ENCODE measurements around the gene APLF. TPM values are rescaled to one million over a fixed set of nuclear protein-coding genes. Genes with fewer than 3 reads are reported as not detected.

The APLF gene
- total RNA-seq, 4 donors from 2014 or later, result 2.3 to 4.8 (median 3.5) TPM

DNA sequence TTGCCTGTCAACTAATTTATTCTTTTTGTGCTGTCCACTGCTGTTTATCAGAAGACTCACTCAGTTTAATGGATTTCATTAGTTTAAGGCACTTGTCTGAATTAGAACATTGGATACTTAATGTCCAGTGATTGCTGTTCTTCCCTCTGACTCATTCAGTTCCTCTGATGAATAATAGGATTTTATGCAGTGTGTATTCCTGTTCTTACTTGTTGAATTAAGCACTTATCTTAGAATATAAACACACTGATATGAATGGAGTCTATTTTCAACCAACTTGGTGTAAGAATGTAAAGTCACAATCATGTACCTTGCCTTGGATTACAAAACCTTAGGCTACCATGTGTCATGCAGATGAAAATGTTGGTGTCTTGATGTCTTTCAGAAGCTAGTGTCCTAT, 89.0 kb downstream of the APLF start:
- H3K9me3 ChIP-seq, result no peaks in the 10 kb centered on the region
- DNase-seq (no peak), ATAC-seq (no peak)
- intact Hi-C loops (cut with DNase I; ENCODE audit: low total_unique reads), result no loop called here
- TF ChIP-seq, protein P1, sequence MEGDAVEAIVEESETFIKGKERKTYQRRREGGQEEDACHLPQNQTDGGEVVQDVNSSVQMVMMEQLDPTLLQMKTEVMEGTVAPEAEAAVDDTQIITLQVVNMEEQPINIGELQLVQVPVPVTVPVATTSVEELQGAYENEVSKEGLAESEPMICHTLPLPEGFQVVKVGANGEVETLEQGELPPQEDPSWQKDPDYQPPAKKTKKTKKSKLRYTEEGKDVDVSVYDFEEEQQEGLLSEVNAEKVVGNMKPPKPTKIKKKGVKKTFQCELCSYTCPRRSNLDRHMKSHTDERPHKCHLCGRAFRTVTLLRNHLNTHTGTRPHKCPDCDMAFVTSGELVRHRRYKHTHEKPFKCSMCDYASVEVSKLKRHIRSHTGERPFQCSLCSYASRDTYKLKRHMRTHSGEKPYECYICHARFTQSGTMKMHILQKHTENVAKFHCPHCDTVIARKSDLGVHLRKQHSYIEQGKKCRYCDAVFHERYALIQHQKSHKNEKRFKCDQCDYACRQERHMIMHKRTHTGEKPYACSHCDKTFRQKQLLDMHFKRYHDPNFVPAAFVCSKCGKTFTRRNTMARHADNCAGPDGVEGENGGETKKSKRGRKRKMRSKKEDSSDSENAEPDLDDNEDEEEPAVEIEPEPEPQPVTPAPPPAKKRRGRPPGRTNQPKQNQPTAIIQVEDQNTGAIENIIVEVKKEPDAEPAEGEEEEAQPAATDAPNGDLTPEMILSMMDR (IDR thresholded peaks at IDR 0.05 in 4 of 5, conservative IDR thresholded peaks at IDR 0.05 in 1 of 5), result no peak
- no peak for TF ChIP-seq POLR2A (IDR thresholded peaks at IDR 0.05)
- no peak overlapping the region for H3K4me3 ChIP-seq
- H3K27ac ChIP-seq, result no peak overlapping the region
- H3K27me3 ChIP-seq, result no peaks in the 10 kb centered on the region
- H3K36me3 ChIP-seq, result peaks cover 0 to 4% of the 10 kb centered on the region in 2 donors
- in situ Hi-C loops (cut with MboI; ENCODE audit: low sequenced_read_pairs in 4 of 4), result no loop called here
- no peaks in the 10 kb centered on the region for H3K4me1 ChIP-seq

DNA sequence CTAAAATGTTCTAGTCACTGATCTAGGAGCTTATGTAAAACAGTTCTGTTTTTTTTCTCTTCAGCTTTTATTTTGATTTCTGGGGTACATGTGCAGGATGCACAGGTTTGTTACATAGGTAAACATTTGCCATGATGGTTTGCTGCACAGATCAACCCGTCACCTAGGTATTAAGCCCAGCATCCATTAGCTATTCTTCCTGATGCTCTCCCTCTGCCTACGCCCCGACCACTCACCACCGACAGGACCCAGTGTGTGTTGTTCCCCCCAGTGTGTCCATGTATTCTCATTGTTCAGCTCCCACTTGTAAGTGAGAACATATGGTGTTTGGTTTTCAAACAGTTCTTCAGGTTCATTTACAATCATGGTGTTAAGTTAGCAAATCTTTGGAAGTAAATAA, 91.2 kb downstream of the APLF start:
- in situ Hi-C loops (cut with MboI; ENCODE audit: low sequenced_read_pairs in 4 of 4), result no loop called here
- no peak for DNase-seq
- Histone ChIP-seq H3K36me3 (no peaks in the 10 kb centered on the region), H3K4me3 (no peak overlapping the region), H3K27ac (no peak overlapping the region), H3K9me3 (no peaks in the 10 kb centered on the region), H3K4me1 (no peaks in the 10 kb centered on the region), H3K27me3 (no peaks in the 10 kb centered on the region)
- no peak for ATAC-seq
- no peak for TF ChIP-seq POLR2A (IDR thresholded peaks at IDR 0.05)
- TF ChIP-seq, protein P1 (IDR thresholded peaks at IDR 0.05 in 4 of 5, conservative IDR thresholded peaks at IDR 0.05 in 1 of 5), result no peak
- intact Hi-C loops (cut with DNase I; ENCODE audit: low total_unique reads), result no loop called here

DNA sequence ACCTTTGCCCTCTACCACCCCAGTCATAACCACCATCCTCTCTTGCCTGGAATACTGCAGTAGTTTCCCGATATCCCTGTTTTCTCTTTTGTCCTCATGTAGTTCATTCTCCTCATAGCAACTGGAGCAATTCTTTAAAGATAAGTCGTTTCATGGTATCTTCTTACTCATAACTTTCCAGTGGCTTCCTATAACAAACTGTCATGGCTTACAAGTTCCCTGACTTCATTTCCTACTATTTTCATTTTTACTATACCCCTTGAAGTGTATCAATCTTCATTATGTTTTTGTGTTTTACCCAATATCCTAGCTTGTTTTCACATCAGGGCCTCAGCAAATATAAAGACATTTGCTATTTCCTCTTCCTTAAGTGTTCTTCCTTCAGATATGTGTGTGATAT, 92.3 kb downstream of the APLF start:
- H3K4me3 ChIP-seq, result no peak overlapping the region
- intact Hi-C loops (cut with DNase I; ENCODE audit: low total_unique reads), result no loop called here
- no peaks in the 10 kb centered on the region for H3K27me3 ChIP-seq
- in situ Hi-C loops (cut with MboI; ENCODE audit: low sequenced_read_pairs in 4 of 4), result no loop called here
- TF ChIP-seq, protein P1 (IDR thresholded peaks at IDR 0.05 in 4 of 5, conservative IDR thresholded peaks at IDR 0.05 in 1 of 5), result no peak
- TF ChIP-seq POLR2A (IDR thresholded peaks at IDR 0.05), result no peak
- DNase-seq (no peak), ATAC-seq (no peak)
- no peaks in the 10 kb centered on the region for H3K9me3 ChIP-seq
- no peak overlapping the region for H3K27ac ChIP-seq
- no peaks in the 10 kb centered on the region for H3K4me1 ChIP-seq
- no peaks in the 10 kb centered on the region for H3K36me3 ChIP-seq

DNA sequence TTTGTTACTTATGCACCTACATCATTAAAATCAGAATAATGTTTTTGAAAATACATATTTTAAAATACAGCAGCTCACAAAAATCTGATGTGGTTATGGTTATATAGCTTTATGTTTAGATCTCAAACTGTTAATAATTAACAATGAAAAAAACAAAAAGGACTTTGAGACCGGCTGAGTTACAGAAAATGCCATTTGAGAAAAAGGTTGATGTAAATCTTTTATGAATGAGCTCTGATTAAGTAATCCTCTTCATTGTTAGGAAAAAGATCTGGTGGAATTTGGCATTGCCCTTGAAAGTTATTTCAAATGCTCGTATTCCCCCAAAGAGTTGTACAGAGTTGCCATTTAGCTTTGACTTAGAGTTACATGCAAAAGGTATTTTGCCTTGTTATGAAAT, 93.2 kb downstream of the APLF start:
- no peaks in the 10 kb centered on the region for H3K27me3 ChIP-seq
- intact Hi-C loops (cut with DNase I; ENCODE audit: low total_unique reads) (no loop called here), in situ Hi-C loops (cut with MboI; ENCODE audit: low sequenced_read_pairs in 4 of 4) (no loop called here)
- no peaks in the 10 kb centered on the region for H3K36me3 ChIP-seq
- TF ChIP-seq, protein P1 (IDR thresholded peaks at IDR 0.05 in 4 of 5, conservative IDR thresholded peaks at IDR 0.05 in 1 of 5), result no peak
- TF ChIP-seq POLR2A (IDR thresholded peaks at IDR 0.05), result no peak
- ATAC-seq (no peak), DNase-seq (no peak)
- H3K4me1 ChIP-seq, result no peaks in the 10 kb centered on the region
- no peaks in the 10 kb centered on the region for H3K9me3 ChIP-seq
- H3K4me3 ChIP-seq, result no peak overlapping the region
- no peak overlapping the region for H3K27ac ChIP-seq

DNA sequence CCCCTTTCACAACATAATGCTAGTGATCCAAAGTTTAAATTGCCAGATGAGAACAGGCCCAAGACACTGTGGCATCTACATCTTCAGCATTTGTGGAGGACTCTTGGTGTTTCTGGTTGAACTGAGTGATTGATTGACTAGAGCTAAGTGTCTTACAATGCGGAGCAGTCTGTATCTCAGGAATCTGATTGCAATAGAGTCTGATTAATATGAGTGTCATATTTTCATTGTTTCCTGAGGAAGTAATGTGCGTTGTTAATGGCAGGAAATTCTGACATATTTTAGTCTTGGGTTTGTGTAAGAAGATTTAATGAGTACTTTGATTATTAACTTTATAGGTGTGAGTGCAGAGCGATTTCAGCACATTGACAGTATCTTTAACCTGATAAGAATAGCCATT, 94.0 kb downstream of the APLF start:
- H3K9me3 ChIP-seq, result no peaks in the 10 kb centered on the region
- no peak for ATAC-seq
- no peak overlapping the region for H3K27ac ChIP-seq
- H3K4me1 ChIP-seq, result no peaks in the 10 kb centered on the region
- intact Hi-C loops (cut with DNase I; ENCODE audit: low total_unique reads), result no loop called here
- TF ChIP-seq POLR2A (IDR thresholded peaks at IDR 0.05), result no peak
- TF ChIP-seq, protein P1 (IDR thresholded peaks at IDR 0.05 in 4 of 5, conservative IDR thresholded peaks at IDR 0.05 in 1 of 5), result no peak
- no peaks in the 10 kb centered on the region for H3K36me3 ChIP-seq
- no peaks in the 10 kb centered on the region for H3K27me3 ChIP-seq
- DNase-seq, result no peak
- no peak overlapping the region for H3K4me3 ChIP-seq
- in situ Hi-C loops (cut with MboI; ENCODE audit: low sequenced_read_pairs in 4 of 4), result no loop called here

Measured in gastrocnemius medialis (tissue), 4 donors.